Progenitor cell of endocrine pancreas (in vitro differentiated cells): ENCODE results near the gene KANSL1. TPM values are rescaled to one million over a fixed set of nuclear protein-coding genes. Genes with fewer than 3 reads are reported as not detected.
A peak's percentile ranks its signal among the peaks of the same experiment; 100 is the strongest.

ENCODE experiments used
- DNase-seq: peaks from one replicate; pipeline ENCODE4 v3.0.0; 2021; ENCODE audit warnings: low spot score; ENCODE audit not compliant: unreplicated experiment
- H3K27ac Mint-ChIP-seq: 2 replicates; pipeline ENCODE4 v1.8.0; 2021; ENCODE audit warnings: mild to moderate bottlenecking, moderate library complexity, mixed read lengths
- H3K27me3 Mint-ChIP-seq: 2 replicates; pipeline ENCODE4 v1.8.0; 2021; ENCODE audit warnings: mixed read lengths
- H3K36me3 Mint-ChIP-seq: 2 replicates; pipeline ENCODE4 v1.8.0; 2022; ENCODE audit warnings: mixed read lengths; ENCODE audit not compliant: insufficient read depth
- H3K4me1 Mint-ChIP-seq: 2 replicates; pipeline ENCODE4 v1.8.0; 2021; ENCODE audit warnings: low read depth, mixed read lengths
- H3K4me3 Mint-ChIP-seq: 2 replicates; pipeline ENCODE4 v1.8.0; 2021; ENCODE audit warnings: low read depth, mild to moderate bottlenecking, moderate library complexity, mixed read lengths
- H3K9me3 Mint-ChIP-seq: 2 replicates; pipeline ENCODE4 v1.8.0; 2021; ENCODE audit warnings: low read depth, mixed read lengths
- CTCF ChIP-seq: fragments of 200-600 bp; sonication (generic); IDR thresholded peaks from one replicate; pipeline ENCODE4 v1.5.0; 2021; ENCODE audit warnings: antibody characterized with exemption, mild to moderate bottlenecking; ENCODE audit not compliant: unreplicated experiment
- total RNA-seq: library from RNA; stranded (reverse); gene quantifications from 2 replicates; pipeline ENCODE4 v1.2.1, GENCODE V29; 2021

Gene KANSL1
- total RNA-seq, 1 donor from 2014 or later = 173 TPM

- H3K4me3 Mint-ChIP-seq = no peak overlapping the region
Measured at GRCh38 chr17:46121165-46121764, 72.0 kb downstream of the KANSL1 start.

GRCh38 chr17:46120537-46120936 lies 72.7 kb downstream of the KANSL1 start:
- peaks cover 48% of the 10 kb centered on the region for H3K4me1 Mint-ChIP-seq
- DNase-seq = no peak
- H3K27ac Mint-ChIP-seq = no peak overlapping the region
- peaks cover 2% of the 10 kb centered on the region for H3K36me3 Mint-ChIP-seq
- no peak for TF ChIP-seq CTCF
- no peaks in the 10 kb centered on the region for H3K9me3 Mint-ChIP-seq
- H3K4me3 Mint-ChIP-seq = no peak overlapping the region
- no peaks in the 10 kb centered on the region for H3K27me3 Mint-ChIP-seq

More at GRCh38 chr17:46121165-46121764, 72.0 kb downstream of the KANSL1 start:
- TF ChIP-seq CTCF = no peak
- DNase-seq = no peak
- Mint-ChIP-seq H3K27ac (peak overlapping the region; percentile 5), H3K9me3 (no peaks in the 10 kb centered on the region), H3K36me3 (peaks cover 2% of the 10 kb centered on the region), H3K4me1 (peaks cover 44% of the 10 kb centered on the region), H3K27me3 (no peaks in the 10 kb centered on the region)

GRCh38 chr17:46120078-46120477 lies 73.2 kb downstream of the KANSL1 start:
- Mint-ChIP-seq H3K4me3 (no peak overlapping the region), H3K9me3 (no peaks in the 10 kb centered on the region), H3K27ac (no peak overlapping the region), H3K27me3 (no peaks in the 10 kb centered on the region), H3K36me3 (peaks cover 2% of the 10 kb centered on the region), H3K4me1 (peaks cover 49% of the 10 kb centered on the region)
- no peak for TF ChIP-seq CTCF
- DNase-seq = no peak

GRCh38 chr17:46118964-46119363 lies 74.3 kb downstream of the KANSL1 start:
- no peak for DNase-seq
- H3K36me3 Mint-ChIP-seq = peaks cover 2% of the 10 kb centered on the region
- peaks cover 49% of the 10 kb centered on the region for H3K4me1 Mint-ChIP-seq
- no peaks in the 10 kb centered on the region for H3K27me3 Mint-ChIP-seq
- no peak for TF ChIP-seq CTCF
- H3K27ac Mint-ChIP-seq = no peak overlapping the region
- no peak overlapping the region for H3K4me3 Mint-ChIP-seq
- H3K9me3 Mint-ChIP-seq = no peaks in the 10 kb centered on the region

GRCh38 chr17:46117850-46118696 lies 75.2 kb downstream of the KANSL1 start:
- H3K4me3 Mint-ChIP-seq = no peak overlapping the region

More at GRCh38 chr17:46117850-46118696, 75.2 kb downstream of the KANSL1 start:
- H3K9me3 Mint-ChIP-seq = no peaks in the 10 kb centered on the region
- H3K4me1 Mint-ChIP-seq = peaks cover 49% of the 10 kb centered on the region
- no peak for DNase-seq
- no peak for TF ChIP-seq CTCF
- H3K36me3 Mint-ChIP-seq = peaks cover 2% of the 10 kb centered on the region
- H3K27me3 Mint-ChIP-seq = no peaks in the 10 kb centered on the region
- no peak overlapping the region for H3K27ac Mint-ChIP-seq
